Melanocyte of skin (primary cell): ENCODE results near the gene PLA2G15. TPM values are rescaled to one million over a fixed set of nuclear protein-coding genes. Genes with fewer than 3 reads are reported as not detected.

ENCODE experiments used
- small RNA-seq, 2 donors: library from RNA; depleted of rRNA; stranded (forward); fragments of <200 nt; gene quantifications; one replicate each; pipeline ENCODE3, GENCODE V24; 2012
- total RNA-seq, 2 donors: library from RNA; depleted of rRNA; stranded (reverse); fragments of >200 nt; gene quantifications; 2 replicates each; pipeline ENCODE4 v1.2.3, GENCODE V29; 2012

Gene PLA2G15, protein sequence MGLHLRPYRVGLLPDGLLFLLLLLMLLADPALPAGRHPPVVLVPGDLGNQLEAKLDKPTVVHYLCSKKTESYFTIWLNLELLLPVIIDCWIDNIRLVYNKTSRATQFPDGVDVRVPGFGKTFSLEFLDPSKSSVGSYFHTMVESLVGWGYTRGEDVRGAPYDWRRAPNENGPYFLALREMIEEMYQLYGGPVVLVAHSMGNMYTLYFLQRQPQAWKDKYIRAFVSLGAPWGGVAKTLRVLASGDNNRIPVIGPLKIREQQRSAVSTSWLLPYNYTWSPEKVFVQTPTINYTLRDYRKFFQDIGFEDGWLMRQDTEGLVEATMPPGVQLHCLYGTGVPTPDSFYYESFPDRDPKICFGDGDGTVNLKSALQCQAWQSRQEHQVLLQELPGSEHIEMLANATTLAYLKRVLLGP
- total RNA-seq: 10 to 100 TPM; 31.0 to 34.4 TPM

DNA sequence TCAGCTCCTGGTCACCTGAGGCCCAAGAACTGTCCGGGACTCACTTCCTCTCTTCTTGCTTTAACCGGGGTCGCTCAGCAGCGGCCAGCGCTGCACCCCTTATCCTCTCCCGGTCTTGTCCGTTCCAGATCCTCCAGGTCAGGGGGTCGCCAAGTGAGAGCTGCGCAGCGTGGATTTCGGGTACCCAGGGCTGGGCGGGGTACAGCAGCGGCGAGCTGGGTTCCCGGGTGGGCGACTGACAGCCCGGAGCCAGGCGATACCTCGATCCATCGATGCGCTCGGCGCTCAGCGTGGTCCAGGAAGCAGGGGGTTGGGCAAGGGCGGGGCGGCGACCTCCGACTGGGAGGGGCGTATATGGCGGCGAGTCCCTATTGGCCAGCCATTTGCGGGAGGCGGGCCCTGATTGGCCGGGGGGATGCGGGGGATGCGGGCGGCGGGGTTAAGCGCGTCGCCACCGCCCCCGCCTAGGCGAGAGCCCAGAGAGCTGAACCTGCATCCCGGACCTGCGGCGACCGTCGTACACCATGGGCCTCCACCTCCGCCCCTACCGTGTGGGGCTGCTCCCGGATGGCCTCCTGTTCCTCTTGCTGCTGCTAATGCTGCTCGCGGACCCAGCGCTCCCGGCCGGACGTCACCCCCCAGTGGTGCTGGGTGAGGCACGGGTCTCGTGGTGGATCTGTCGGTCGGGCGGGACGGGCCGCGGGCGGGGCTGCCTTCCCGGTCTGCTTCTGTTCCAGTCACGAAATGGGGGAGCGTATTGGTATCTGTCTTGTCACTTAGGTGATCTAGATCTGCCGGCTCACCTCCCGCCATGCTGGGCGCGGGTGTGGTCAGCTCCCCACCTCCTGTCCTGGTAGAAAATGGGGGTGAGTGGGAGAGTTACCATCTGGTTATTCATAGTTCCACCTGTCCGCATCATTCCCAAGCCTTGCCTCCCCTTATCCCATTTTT lies at the start of gene PLA2G15:
Gene PLA2G15, plus strand, starts transcription at position 471 of the 951 bp plus-strand sequence. Its CDS starts 54 bp downstream, at position 525.

GRCh38 chr16:68235887-68236136 lies 9.4 kb upstream of the PLA2G15 start, which contains the start of gene ESRP2:
TSS of gene ESRP2 (minus strand) at chr16:68236127. CDS start at chr16:68236045, 82 bp downstream.

GRCh38 chr16:68264128-68265077 lies 19.2 kb downstream of the PLA2G15 start, which contains the start of gene SLC7A6:
TSS of gene SLC7A6 (plus strand) at chr16:68264526. CDS start at chr16:68274727, 10,201 bp downstream.

Small RNA genes within 50 kb of the gene (small RNA-seq; reads per million reads assigned to genes)
- gene RNU6-1262P: 0 reads per million in 2 donors

Other genes starting within 250 kb of the PLA2G15 start
- not detected for gene DPEP2, start 245.9 kb upstream of the PLA2G15 start, total RNA-seq
- gene DPEP2NB, start 229.5 kb upstream of the PLA2G15 start, total RNA-seq: not detected
- gene DDX28, start 222.1 kb upstream of the PLA2G15 start, total RNA-seq: 10 to 100 TPM; 17.6 to 19.6 TPM
- gene DUS2, start 222.1 kb upstream of the PLA2G15 start, total RNA-seq: 10 to 100 TPM; 14.1 to 24.6 TPM
- 10 to 100 TPM; 20.3 to 31.3 TPM for gene NFATC3, start 160.0 kb upstream of the PLA2G15 start, total RNA-seq
- under 1 TPM in 1 of 2 donors, not detected in 1; under 0.01 TPM for gene ESRP2, start 9.2 kb upstream of the PLA2G15 start, total RNA-seq
- gene SLC7A6, start 19.2 kb downstream of the PLA2G15 start, total RNA-seq: 10 to 100 TPM; 30.3 to 34.8 TPM
- gene SLC7A6OS, start 65.6 kb downstream of the PLA2G15 start, total RNA-seq: 10 to 100 TPM; 15.8 to 21.6 TPM
- 10 to 100 TPM; 61.6 to 79.9 TPM for gene PRMT7, start 65.6 kb downstream of the PLA2G15 start, total RNA-seq
- under 1 TPM in 1 of 2 donors, not detected in 1; 0.34 TPM for gene SMPD3, start 203.1 kb downstream of the PLA2G15 start, total RNA-seq